ENCODE results near the gene CACUL1.

The CACUL1 gene

GRCh38 chr10:118638680-118639079, 116.1 kb downstream of the CACUL1 start:
- no peak for DNase-seq (ENCODE audit: low read depth in 2 of 2)

- no peak for DNase-seq (ENCODE audit: low read depth in 2 of 2)
Measured at GRCh38 chr10:118635674-118636402, 118.9 kb downstream of the CACUL1 start.

- no peak for DNase-seq (ENCODE audit: low read depth in 2 of 2)
Measured at GRCh38 chr10:118633786-118634185, 121.0 kb downstream of the CACUL1 start.

GRCh38 chr10:118629211-118629610, 125.6 kb downstream of the CACUL1 start:
- DNase-seq (ENCODE audit: low read depth in 2 of 2): no peak

GRCh38 chr10:118628397-118628796, 126.4 kb downstream of the CACUL1 start:
- DNase-seq (ENCODE audit: low read depth in 2 of 2): no peak

GRCh38 chr10:118626953-118627352, 127.8 kb downstream of the CACUL1 start:
- no peak for DNase-seq (ENCODE audit: low read depth in 2 of 2)

All from activated CD8-positive, alpha-beta memory T cell treated with anti-CD3 and anti-CD28 coated beads for 4 hours (primary cell).